NCI-H524 (cell line): ENCODE results near the gene ZBTB5.
"Not testable (repeated sequence)": the region's sequence is repeated elsewhere in the genome, so short reads cannot be mapped to it uniquely, and the experiment has no call there.

Source experiments
- DNase-seq, 2 experiments: peaks; one replicate each; lab custom pipeline; 2025; lab: John Stamatoyannopoulos, UW

The ZBTB5 gene

DNA sequence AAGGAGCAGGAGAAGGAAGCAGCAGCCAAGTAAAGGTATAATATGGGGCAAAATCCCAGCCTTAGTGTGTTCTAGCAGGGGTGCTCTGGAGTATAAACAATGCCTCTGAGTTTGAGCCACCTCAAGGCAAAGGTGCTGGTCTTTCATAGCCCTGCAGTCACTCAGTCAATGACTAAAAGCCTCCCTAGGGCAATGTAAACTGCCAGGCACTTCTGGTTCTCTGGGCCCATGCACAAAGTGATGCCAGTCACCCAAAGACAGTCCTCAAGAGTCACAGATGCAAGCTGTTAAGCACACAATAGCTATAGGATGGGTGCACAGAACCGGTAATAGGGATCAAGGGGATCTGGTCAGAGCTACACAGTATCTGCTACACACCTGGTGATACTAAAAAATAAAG lies 12.6 kb downstream of the ZBTB5 start:
- DNase-seq, result peak; percentile 31 to 73

DNA sequence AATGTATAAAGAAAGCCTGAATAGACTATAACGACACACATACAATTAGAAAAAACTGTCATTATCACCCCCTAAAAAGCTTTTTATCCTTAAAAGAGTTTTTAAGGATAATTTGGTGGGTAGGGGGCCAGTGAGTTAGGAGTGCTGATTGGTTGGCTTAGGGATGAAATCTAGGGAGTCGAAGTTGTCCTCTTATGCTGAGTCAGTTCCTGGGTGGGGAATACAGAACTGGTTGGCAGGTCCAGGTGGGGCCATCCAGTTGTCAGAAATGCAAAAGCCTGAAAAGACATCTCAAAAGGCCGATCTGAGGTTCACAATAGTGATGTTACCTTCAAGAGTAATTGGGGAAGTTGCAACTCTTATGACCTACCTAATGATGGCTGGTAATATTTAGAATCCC lies 13.6 kb downstream of the ZBTB5 start:
- no peak for DNase-seq

GRCh38 chr9:37449862-37450632 lies 15.2 kb downstream of the ZBTB5 start:
- DNase-seq, result peak; percentile 80 to 90

DNA sequence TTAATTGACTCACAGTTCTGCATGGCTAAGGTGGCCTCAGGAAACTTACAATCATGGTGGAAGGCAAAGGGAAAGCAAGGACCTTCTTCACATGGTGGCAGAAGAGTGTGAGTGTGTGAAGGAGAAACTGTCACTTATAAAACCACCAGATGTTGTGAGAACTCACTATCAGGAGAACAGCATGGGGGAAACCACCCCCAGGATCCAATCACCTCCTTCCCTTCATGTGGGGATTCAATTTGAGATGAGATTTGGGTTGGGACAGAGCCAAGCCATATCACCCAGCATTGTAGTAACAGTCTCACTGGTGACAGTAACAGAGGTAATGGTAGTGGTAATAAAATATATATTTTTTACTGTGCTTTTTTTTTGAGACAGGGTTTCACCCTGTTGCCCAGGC lies 18.1 kb downstream of the ZBTB5 start:
- DNase-seq, result no peak

DNA sequence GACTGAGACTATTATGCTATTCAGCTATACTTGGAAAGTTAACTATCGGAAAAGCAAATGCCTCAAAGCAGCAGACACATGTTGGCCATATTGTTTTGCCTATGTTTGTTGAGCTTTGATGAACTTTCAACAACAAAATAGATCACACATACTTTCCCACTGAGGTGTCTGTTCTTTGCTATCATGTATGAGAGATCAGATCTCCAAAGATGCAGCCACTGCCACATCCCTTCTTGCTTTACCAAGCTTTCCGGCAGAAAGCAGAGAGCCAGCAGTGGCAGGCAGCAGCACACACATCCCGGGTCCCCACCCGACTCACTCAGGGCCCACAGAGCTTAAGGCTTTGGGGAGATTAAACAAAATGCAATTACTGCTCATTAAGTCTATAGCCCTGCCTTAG lies 18.8 kb downstream of the ZBTB5 start:
- DNase-seq, result no peak

DNA sequence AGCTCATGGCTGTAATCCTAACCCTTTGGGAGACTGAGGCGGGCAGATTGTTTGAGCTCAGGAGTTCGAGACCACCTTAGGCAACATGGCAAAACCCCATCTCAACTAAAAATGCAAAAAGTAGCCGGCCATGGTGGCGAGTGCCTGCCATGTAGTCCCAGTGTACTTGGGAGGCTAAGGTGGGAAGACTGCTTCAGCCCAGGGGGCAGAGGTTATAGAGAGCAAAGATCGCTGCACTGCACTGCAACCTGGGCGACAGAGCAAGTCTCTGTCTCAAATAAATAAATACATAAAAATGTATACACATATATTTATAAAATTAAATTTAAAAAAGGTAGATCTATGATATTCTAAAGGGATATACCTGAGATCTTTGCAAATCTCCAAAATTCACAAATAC lies 19.4 kb downstream of the ZBTB5 start:
- no peak for DNase-seq

DNA sequence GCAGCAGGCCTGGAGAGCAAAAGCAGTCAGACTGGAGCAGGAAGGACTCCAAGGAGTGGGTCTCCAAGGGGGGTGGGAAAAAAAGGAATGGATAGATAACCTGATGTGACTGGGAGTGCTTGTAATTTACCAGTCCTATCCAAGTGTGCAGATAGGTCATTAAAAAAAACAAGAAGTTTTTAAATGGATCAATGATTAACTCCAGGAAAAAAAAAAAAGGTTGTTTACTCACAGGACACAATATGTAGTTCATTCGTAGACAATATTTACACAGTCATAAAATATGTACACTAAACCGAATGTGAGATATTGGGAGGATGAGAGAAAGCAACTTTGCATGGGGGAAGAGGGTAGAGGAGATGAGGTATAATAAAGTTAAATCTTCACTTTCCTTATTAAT lies 20.4 kb downstream of the ZBTB5 start:
- DNase-seq, result no peak

- no peak for DNase-seq
Observed at GRCh38 chr9:37443566-37443965, 21.7 kb downstream of the ZBTB5 start.

GRCh38 chr9:37442556-37442955 lies 22.7 kb downstream of the ZBTB5 start:
- no peak for DNase-seq

- no peak for DNase-seq
Observed at GRCh38 chr9:37441776-37442370, 23.4 kb downstream of the ZBTB5 start.

GRCh38 chr9:37438359-37438758 lies 26.9 kb downstream of the ZBTB5 start:
- no peak for DNase-seq

DNA sequence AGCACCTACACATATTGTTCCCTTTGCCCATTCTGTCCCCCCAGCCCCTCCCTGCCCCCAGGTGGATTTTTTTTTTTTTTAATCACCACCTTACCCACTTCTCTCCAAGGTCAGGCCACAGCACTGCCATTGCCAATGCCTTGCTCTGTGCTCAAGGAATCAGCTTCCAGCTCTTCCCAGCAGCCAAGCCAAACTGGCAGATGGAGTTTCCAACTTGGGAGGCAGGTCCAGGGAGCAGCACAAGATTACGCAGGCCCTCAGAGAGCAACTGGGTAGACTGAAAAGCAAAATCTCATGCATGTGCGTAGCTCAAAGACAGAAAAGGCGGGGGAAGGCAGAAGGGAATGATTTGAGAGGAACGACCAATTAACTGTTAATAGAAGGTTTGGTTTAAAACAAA lies 27.6 kb downstream of the ZBTB5 start:
- no peak for DNase-seq

DNA sequence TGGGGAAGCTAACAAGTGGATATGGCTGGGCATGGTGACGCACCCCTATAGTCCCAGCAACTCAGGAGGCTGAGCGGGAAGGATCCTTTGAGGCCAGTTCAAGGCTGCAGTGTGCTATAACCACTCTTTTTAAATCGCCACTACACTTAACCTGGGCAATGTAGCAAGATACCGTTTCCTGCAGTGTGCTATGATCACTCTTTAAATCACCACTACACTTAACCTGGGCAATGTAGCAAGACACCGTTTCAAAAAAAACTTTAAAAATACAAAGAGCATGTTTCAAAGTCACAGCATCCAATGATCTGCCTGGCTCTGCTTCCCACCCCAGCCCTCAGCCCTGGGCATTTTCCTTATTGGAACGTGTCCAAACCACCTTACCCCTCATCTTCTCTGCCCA lies 28.2 kb downstream of the ZBTB5 start:
- no peak for DNase-seq

DNA sequence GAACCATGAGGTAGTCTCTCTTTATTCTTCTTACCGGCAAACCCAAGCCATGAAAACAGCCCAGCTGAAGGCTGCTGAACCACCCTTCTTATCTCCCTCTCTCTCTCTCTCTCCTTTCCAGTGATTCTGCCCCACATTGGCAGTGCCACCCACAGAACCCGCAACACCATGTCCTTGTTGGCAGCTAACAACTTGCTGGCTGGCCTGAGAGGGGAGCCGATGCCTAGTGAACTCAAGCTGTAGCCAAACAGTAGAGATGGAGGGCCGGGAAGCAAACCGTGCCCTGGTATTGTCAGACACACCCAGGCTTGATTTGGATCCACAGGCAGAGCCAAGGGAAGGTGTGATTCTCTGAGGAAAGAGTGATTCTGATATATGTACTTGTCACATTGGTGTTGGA lies 28.7 kb downstream of the ZBTB5 start:
- DNase-seq, result no peak

GRCh38 chr9:37433867-37434371 lies 31.3 kb downstream of the ZBTB5 start:
- no peak for DNase-seq

DNA sequence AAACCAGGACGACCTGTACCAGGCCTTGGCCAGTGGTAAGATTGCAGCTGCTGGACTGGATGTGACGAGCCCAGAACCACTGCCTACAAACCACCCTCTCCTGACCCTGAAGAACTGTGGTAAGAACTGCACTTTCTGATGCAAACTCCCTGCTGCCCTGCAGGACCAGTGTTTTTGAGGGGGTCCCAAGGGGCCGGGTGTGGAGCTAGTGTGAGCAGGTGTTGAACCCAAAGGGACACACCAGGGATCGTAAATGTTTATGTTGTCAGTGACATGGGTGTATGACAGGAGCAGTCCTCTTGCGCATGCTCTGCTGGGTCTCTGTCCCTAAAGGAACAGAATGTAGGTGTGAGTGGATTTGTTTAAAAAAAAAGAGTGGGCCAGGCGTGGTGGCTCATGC lies 33.2 kb downstream of the ZBTB5 start:
- no peak for DNase-seq

GRCh38 chr9:37430841-37431597 lies 34.2 kb downstream of the ZBTB5 start:
- DNase-seq, result no peak

- DNase-seq, result peak in 1 of 2 experiments; percentile 16
Observed at GRCh38 chr9:37429441-37430285, 35.6 kb downstream of the ZBTB5 start.

- no peak for DNase-seq
Observed at GRCh38 chr9:37428345-37428744, 36.9 kb downstream of the ZBTB5 start.

- no peak for DNase-seq
Observed at GRCh38 chr9:37426846-37427245, 38.4 kb downstream of the ZBTB5 start.

GRCh38 chr9:37426431-37426830 lies 38.8 kb downstream of the ZBTB5 start:
- not testable (repeated sequence) for DNase-seq

DNA sequence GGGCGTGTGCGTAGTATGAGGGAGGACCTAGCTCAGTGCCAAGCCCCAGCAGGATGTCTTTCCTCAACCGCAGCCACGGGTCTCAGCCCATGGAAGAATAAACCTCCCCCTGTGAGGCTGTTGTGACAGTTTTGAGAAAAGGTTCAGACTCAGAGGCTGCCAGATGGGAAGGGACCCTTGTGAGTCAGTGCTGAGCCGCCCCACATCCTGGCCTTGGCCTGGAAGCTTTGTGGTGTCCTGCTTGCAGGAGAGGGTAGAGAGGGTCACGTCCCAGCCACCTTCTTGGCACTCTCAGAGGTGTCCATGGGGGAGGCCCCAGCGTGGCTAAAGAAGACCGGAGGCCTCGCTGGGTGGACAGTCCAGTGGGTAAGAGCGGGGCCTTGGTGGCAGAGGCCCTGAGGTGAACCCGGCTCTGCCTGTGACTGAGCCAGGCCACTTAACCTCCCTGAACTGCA lies 39.9 kb downstream of the ZBTB5 start:
- DNase-seq, result no peak
